Activated CD8-positive, alpha-beta memory T cell treated with anti-CD3 and anti-CD28 coated beads, Interleukin-2, amount 10 ng/mL, durations not matched to agents 7 days and 5 days (primary cell): ENCODE measurements around the gene SIVA1. TPM values are rescaled to one million over a fixed set of nuclear protein-coding genes. Genes with fewer than 3 reads are reported as not detected.

Experiments
- ATAC-seq: fragments of 150-1000 bp; cut with Tn5 transposase; one replicate; pipeline ENCODE4 v1.10.0; 2021; ENCODE audit warnings: moderate library complexity
- CTCF ChIA-PET: fragments of 350-600 bp; sonication (Branson Sonifier 250); formaldehyde crosslinking; loops from one replicate; lab custom pipeline; 2021; ENCODE audit warnings: antibody characterized with exemption; lab: Charles Lee
- DNase-seq: peaks from one replicate; pipeline ENCODE4 v3.0.0-alpha.2; 2020
- H3K27ac Mint-ChIP-seq: one replicate; pipeline ENCODE4 v1.8.0; 2021; ENCODE audit warnings: mild to moderate bottlenecking, mixed read lengths
- H3K27me3 Mint-ChIP-seq: one replicate; pipeline ENCODE4 v1.8.0; 2021; ENCODE audit warnings: mixed read lengths
- H3K36me3 Mint-ChIP-seq: one replicate; pipeline ENCODE4 v1.8.0; 2021; ENCODE audit warnings: mild to moderate bottlenecking, mixed read lengths
- H3K4me1 Mint-ChIP-seq: one replicate; pipeline ENCODE4 v1.8.0; 2021; ENCODE audit warnings: mixed read lengths
- H3K4me3 Mint-ChIP-seq: one replicate; pipeline ENCODE4 v1.8.0; 2021; ENCODE audit warnings: mild to moderate bottlenecking, moderate library complexity, mixed read lengths
- H3K9me3 Mint-ChIP-seq: one replicate; pipeline ENCODE4 v1.8.0; 2022; ENCODE audit warnings: low read depth, mixed read lengths
- total RNA-seq, 2 experiments: library from RNA; stranded (reverse); gene quantifications; one replicate each; pipeline ENCODE4 v1.2.3, GENCODE V29; 2021

Gene SIVA1
- total RNA-seq, 2 experiments from 2014 or later: 127 to 140 TPM

DNA sequence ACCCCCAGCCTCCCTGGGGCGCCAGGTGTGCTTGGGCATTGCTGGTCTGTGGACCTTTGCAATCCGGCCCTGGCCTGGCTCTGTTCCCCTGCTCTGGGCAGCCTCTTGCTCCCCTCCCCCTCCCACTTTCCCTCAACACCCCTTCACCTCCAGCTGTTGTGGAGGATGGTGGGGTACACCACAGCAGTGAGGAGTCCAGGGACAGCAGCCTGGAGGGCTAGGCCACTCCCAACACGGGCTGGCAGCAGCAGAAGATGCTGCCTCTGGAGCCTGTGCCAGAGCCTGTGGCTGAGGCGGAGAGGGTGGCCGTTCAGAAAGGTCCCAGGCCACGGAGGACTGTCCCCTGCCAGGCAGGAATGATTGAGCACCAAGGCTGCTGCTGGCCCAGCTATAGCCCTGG, 55.5 kb downstream of the SIVA1 start:
- ATAC-seq (no peak), DNase-seq (no peak)
- CTCF ChIA-PET: no interaction called here
- H3K4me1 Mint-ChIP-seq: no peaks in the 10 kb centered on the region
- no peak overlapping the region for H3K27ac Mint-ChIP-seq
- H3K27me3 Mint-ChIP-seq: no peaks in the 10 kb centered on the region
- H3K9me3 Mint-ChIP-seq: no peaks in the 10 kb centered on the region
- no peak overlapping the region for H3K4me3 Mint-ChIP-seq
- no peaks in the 10 kb centered on the region for H3K36me3 Mint-ChIP-seq

Other genes starting within 250 kb of the SIVA1 start
- gene C14orf180, start 173.4 kb upstream of the SIVA1 start, total RNA-seq: not detected
- not detected for gene TMEM179, start 148.4 kb upstream of the SIVA1 start, total RNA-seq
- 10 to 100 TPM; 59.9 to 63.6 TPM for gene INF2, start 63.5 kb upstream of the SIVA1 start, total RNA-seq
- gene ADSS1, start 28.9 kb upstream of the SIVA1 start, total RNA-seq: 1 to 10 TPM; 2.5 to 3.5 TPM
- 100 to 1,000 TPM; 178 to 202 TPM for gene AKT1, start 42.6 kb downstream of the SIVA1 start, total RNA-seq
- 1 to 10 TPM; 4.9 to 5.5 TPM for gene ZBTB42, start 48.0 kb downstream of the SIVA1 start, total RNA-seq
- gene CEP170B, start 112.1 kb downstream of the SIVA1 start, total RNA-seq: 1 to 10 TPM; 4.6 to 8.5 TPM
- gene PLD4, start 171.7 kb downstream of the SIVA1 start, total RNA-seq: not detected
- not detected for gene AHNAK2, start 225.2 kb downstream of the SIVA1 start, total RNA-seq
- gene CLBA1, start 232.6 kb downstream of the SIVA1 start, total RNA-seq: under 1 TPM; 0.56 to 0.67 TPM